NCI-H460 (cell line): Measurements from ENCODE around the gene AIMP2. TPM values are rescaled to one million over a fixed set of nuclear protein-coding genes. Genes with fewer than 3 reads are reported as not detected.
A peak's percentile ranks its signal among the peaks of the same experiment; 100 is the strongest.
"Not testable (repeated sequence)": the region's sequence is repeated elsewhere in the genome, so short reads cannot be mapped to it uniquely, and the experiment has no call there.

Experiments used
- DNase-seq: peaks from one replicate; pipeline ENCODE4 v3.0.0-alpha.2; 2016; ENCODE audit warnings: low read depth; ENCODE audit errors: extremely low read depth
- total RNA-seq: library from RNA; depleted of rRNA; stranded (reverse); fragments of >200 nt; shearing (Covaris generic); gene quantifications from 2 replicates; pipeline ENCODE4 v1.2.3, GENCODE V29; 2014

Gene AIMP2
- total RNA-seq, 1 experiment from 2014 or later, result 110 TPM

DNA sequence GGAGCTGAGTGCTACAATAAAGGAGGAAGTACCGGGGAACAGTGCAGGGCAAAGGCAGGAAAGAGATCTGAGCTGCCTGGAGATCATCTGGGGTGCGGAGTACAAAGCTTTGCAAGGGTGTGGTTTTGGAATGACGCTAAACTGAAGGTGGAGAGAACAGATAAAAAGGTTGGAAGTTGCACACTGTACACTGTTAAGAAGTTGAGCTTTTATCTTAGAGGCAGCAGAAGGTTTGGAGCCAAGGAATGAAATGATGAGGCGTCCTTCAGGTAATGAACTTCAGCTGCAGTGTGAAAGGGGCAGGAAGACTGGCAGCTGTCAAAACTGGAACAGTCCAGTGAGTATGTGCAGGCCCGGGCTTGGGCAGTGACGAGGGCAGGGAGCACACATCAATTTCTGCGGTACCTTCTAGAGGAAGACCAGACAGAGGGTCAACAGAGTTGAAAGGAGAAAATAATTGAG, 14.9 kb downstream of the AIMP2 start:
- DNase-seq, result no peak

GRCh38 chr7:6026011-6026819, 17.1 kb downstream of the AIMP2 start:
- DNase-seq, result peak; percentile 29

GRCh38 chr7:6026820-6027311, 17.8 kb downstream of the AIMP2 start:
- DNase-seq, result no peak

GRCh38 chr7:6027806-6028365, 18.8 kb downstream of the AIMP2 start:
- no peak for DNase-seq

DNA sequence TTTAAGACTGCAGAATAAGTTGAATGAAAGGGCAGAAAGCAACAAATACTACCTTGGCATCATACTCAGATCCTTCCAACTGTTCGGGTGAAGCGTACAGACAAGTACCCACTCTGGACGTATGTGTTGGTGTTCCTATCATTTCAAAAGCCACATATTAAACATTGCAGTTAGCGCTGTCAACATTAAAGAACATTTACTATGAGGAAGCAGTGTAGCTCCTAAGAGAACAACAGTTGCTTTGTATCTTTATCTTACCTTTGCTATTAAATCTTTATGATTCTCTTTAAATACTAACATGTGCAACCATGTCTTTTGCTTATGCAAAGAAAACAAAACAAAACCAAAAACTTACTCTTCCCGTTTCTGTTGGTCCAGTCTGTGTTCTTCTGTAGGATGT, 19.5 kb downstream of the AIMP2 start:
- no peak for DNase-seq

DNA sequence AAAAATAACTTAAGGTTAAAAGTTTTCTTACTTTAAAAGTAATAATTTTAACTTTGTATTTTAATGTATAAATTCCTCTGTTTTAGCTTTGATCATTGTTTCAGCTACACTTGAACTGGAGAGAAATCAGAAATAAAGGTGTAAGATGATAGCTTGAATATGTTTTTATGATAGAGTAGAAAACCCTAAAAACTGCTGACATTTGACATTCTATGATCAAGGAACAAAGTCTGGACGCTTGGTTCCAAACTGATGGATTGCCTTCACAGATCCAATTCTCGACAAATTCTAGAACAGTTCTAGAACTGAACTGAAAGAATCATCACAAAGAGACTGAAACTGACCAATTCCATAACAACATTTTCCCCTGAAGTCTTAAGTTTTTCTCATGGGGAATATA, 21.9 kb downstream of the AIMP2 start, which contains the start of gene ANKRD61:
ANKRD61 (plus strand) TSS at position 389 of the 400 bp plus-strand sequence; CDS start at position 389, 0 bp downstream.
- DNase-seq, result no peak

DNA sequence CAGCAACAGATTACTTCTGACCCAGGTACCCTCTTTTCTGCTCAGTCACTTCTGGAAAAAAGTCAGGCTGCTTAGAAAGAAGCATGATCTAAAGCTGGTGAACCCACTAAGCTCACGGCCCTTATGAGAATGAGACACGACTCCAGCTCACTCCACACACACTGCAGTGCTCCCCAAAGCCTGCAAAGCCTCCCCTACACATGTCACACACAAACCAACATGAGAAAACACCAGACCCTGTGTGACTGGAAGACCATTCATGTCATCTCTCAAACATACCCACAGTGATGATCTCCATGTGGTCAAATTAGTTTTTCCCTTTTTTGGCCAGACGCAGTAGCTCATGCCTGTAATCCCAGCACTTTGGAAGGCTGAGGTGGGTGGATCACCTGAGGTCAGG, 22.5 kb downstream of the AIMP2 start:
- no peak for DNase-seq

GRCh38 chr7:6032167-6032566, 23.1 kb downstream of the AIMP2 start:
- no peak for DNase-seq

DNA sequence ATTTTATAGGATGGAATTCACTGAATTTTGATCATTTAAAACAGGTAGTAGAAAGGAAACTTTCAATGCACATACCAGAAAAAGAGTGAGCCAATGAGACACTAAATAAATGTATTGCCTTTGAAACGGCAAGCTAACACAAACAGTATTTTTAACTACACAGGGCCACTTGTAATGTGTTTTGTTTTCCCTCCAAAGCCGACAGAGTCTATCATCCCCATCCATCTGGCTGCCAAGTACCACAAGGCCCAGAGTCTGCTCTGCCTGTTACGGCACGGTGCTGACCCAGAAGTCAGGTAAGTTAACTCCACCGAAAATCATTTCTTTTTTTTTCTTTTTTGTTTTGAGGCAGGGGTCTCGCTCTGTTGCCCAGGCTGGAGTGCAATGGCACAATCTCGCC, 23.6 kb downstream of the AIMP2 start:
- DNase-seq, result no peak

DNA sequence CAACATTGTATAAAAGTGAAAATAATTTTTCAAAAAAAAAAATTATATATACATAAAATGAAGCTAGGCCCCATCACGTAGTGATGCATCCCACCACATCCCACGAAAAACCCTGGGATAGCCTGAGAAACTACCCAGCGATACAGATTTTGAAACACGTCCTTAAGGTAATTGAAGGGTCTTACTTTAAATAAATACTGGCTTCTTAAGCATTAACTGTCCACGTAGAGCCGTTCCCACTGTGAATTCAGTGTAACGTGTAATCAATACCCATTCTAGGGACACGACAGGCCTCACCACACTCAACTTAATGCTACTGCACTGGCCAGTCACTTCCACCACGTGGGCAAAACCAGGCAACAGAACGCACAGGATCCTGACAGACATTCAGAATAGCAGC, 26.1 kb downstream of the AIMP2 start:
- DNase-seq, result no peak

DNA sequence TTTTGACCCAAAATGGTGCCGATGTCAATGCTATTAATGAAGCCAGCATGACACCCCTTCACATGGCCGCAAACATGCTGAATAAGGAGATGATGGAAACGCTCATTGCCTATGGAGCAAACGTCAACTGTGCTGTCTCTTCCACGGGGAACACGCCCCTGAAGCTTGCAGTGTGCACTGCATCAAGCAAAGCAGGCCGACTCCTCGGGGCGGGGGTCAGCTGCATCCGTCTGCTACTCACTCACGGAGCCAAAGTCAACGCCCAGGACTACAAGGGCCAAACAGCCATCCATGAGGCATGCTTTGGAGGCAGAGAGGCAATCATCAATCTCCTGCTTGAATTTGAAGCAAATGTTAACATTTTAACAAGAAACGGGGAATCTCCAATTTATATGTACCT, 26.6 kb downstream of the AIMP2 start:
- DNase-seq, result no peak

- no peak for DNase-seq
These were observed 40.7 kb downstream of the AIMP2 start for GRCh38 chr7:6049780-6050179.

DNA sequence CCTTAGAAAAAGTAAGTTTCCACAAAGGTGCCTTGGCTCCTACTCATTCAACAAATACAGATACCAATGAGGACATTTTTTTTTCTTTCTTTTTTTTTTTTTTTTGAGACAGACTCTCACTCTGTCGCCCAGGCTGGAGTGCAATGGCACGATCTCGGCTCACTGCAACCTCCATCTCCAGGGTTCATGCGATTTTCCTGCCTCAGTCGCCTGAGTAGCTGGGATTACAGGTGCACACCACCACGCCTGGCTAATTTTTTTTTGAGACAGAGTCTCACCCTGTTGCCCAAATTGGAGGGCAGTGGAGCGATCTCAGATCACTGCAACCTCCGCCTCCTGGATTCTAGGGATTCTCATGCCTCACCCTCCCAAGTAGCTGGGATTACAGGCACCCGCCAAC, 42.1 kb downstream of the AIMP2 start:
- DNase-seq, result not testable (repeated sequence)

GRCh38 chr7:6056616-6057015, 47.5 kb downstream of the AIMP2 start:
- DNase-seq, result no peak

DNA sequence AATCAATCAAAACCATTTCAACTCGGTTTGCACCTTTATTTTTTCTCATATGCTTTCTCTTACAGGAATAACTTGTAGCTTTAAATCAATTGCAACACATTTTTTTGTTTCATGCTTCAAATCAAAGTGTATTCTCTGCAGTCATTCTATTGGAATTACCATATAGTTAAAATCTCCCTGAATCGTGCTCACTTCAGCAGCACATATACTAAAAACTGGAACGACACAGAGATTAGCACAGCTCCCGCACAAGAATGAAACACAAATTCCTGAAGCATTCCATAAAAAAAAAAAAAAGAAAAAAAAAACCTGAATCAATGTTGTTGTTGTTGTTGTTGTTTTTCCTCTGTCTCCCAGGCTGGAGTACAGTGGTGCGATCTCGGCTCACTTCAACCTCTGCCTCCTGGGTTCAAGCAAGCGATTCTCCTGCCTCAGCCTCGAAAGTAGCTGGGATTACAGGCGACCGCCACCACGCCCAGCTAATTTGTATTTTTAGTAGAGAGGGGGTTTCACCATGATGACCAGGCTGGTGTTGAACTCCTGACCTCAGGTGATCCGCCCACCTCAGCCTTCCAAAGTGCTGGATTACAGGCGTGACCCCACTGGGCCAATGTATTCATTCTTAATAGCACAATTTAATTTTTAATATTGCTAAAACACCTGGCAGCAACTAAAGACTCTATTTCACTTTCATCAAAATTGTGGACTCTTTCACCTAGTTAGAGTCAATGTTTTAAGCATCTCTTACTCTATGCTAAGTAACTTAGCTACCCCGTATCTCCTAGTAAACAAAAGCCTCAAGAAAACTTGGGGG, 48.5 kb downstream of the AIMP2 start:
- no peak for DNase-seq

DNA sequence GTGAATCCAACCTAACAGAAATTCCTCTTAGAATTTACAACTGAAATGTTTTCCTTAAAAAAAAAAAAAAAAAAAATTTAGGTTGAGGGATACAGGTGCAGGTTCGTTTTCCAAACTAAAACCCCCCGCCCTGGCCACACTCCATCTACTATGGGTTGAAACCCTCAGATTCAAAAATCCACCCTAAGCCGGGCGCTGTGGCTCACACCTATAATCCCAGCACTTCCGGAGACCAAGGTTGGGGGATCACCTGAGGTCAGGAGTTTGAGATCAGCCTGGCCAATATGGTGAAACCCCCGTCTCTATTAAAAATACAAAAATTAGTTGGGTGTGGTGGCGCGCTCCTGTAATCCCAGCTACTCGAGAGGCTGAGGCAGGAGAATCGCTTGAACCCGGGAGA, 50.9 kb downstream of the AIMP2 start:
- DNase-seq, result not testable (repeated sequence)

DNA sequence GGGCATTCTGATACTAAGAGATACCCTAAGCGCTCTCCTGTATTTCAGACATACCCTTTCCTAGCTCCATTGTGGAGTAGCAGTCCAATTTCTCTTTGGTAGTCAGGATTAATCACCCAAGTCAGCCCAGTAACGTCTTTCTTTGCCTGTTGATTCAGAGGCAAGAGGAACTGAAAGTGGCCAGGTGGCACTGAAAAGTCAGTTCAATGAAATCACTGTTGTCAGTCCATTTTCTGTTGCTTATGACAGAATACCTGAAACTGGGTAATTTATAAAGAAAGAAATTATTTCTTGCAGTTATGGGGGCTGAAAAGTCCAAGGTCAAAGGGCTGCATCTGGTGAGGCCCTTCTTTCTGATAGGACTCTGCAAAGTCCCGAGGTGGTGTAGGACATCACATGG, 62.3 kb downstream of the AIMP2 start:
- no peak for DNase-seq
